Stomach (tissue), 4 donors: ENCODE results near the gene UCHL1.

Experiments
- CTCF ChIP-seq, 7 experiments: fragments of 450-650 bp in 4 of 7; fragments of 200-600 bp in 3 of 7; sonication (generic) in 3 of 7; IDR thresholded peaks; one replicate each; pipeline ENCODE4 v1.5.1; 2016 to 2019; ENCODE audit warnings: antibody characterized with exemption in 7 of 7, control low read depth in 2 of 7, mild to moderate bottlenecking in 1 of 7
- EP300 ChIP-seq: sonication (generic); formaldehyde crosslinking; IDR thresholded peaks from one replicate; pipeline ENCODE4 v1.6.1; 2017; ENCODE audit warnings: antibody characterized with exemption
- POLR2A ChIP-seq, 4 donors: fragments of 450-650 bp; IDR thresholded peaks; one replicate each; pipeline ENCODE4 v1.6.1; 2016; ENCODE audit warnings: antibody characterized with exemption in 4 of 4, control low read depth in 2 of 4, mild to moderate bottlenecking in 1 of 4, moderate library complexity in 1 of 4
- POLR2AphosphoS5 ChIP-seq, 3 donors: sonication (generic); formaldehyde crosslinking; IDR thresholded peaks; one replicate each; pipeline ENCODE4 v1.6.1; 2016; ENCODE audit warnings: antibody characterized with exemption in 3 of 3

- peak in 2 of 7 experiments; percentile 32 to 45 for TF ChIP-seq CTCF (IDR thresholded peaks at IDR 0.05)
- no peak for TF ChIP-seq POLR2A (IDR thresholded peaks at IDR 0.05)
- TF ChIP-seq EP300 = no peak
- TF ChIP-seq POLR2AphosphoS5 (IDR thresholded peaks at IDR 0.05) = peak in 2 of 3 donors; percentile 80 to 82
These were observed 40.3 kb upstream of the UCHL1 start for GRCh38 chr4:41216294-41217019.
